ENCODE results near the gene M1AP.

M1AP gene

GRCh38 chr2:74532222-74532621 lies 115.9 kb downstream of the M1AP start:
- H3K4me3 ChIP-seq (ENCODE audit: low read length), result no peak overlapping the region
- peak; percentile 70 for DNase-seq (ENCODE audit: low read depth)
- TF ChIP-seq CTCF (conservative IDR thresholded peaks at IDR 0.05; ENCODE audit: low read length), result peak; percentile 52

- no peak for TF ChIP-seq CTCF (conservative IDR thresholded peaks at IDR 0.05; ENCODE audit: low read length)
- DNase-seq (ENCODE audit: low read depth), result no peak
- H3K4me3 ChIP-seq (ENCODE audit: low read length), result peak overlapping the region; percentile 99; the same call in 1 of the 2 replicates
Observed at GRCh38 chr2:74531666-74532065, 116.5 kb downstream of the M1AP start.

DNA sequence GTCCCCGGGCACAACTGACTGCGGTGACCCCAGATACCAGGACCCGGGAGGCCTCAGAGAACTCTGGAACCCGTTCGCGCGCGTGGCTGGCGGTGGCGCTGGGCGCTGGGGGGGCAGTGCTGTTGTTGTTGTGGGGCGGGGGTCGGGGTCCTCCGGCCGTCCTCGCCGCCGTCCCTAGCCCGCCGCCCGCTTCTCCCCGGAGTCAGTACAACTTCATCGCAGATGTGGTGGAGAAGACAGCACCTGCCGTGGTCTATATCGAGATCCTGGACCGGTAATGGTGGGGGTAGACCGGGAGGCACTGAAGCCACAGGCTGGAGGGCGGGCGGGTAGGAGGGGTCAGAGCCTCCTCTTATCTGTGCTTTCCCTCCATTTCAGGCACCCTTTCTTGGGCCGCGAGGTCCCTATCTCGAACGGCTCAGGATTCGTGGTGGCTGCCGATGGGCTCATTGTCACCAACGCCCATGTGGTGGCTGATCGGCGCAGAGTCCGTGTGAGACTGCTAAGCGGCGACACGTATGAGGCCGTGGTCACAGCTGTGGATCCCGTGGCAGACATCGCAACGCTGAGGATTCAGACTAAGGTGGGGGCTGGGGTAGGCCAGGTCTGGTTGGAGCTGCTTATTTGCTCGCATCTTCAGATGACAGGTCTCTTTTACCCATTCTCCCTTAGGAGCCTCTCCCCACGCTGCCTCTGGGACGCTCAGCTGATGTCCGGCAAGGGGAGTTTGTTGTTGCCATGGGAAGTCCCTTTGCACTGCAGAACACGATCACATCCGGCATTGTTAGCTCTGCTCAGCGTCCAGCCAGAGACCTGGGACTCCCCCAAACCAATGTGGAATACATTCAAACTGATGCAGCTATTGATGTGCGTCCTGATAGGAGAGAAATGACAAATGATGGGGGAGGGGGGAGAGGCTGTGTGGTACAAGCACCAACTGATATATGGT lies 117.6 kb downstream of the M1AP start:
- peak overlapping the region; percentile 99 for H3K4me3 ChIP-seq (ENCODE audit: low read length)
- TF ChIP-seq CTCF (conservative IDR thresholded peaks at IDR 0.05; ENCODE audit: low read length), result no peak
- DNase-seq (ENCODE audit: low read depth), result peak; percentile 51

DNA sequence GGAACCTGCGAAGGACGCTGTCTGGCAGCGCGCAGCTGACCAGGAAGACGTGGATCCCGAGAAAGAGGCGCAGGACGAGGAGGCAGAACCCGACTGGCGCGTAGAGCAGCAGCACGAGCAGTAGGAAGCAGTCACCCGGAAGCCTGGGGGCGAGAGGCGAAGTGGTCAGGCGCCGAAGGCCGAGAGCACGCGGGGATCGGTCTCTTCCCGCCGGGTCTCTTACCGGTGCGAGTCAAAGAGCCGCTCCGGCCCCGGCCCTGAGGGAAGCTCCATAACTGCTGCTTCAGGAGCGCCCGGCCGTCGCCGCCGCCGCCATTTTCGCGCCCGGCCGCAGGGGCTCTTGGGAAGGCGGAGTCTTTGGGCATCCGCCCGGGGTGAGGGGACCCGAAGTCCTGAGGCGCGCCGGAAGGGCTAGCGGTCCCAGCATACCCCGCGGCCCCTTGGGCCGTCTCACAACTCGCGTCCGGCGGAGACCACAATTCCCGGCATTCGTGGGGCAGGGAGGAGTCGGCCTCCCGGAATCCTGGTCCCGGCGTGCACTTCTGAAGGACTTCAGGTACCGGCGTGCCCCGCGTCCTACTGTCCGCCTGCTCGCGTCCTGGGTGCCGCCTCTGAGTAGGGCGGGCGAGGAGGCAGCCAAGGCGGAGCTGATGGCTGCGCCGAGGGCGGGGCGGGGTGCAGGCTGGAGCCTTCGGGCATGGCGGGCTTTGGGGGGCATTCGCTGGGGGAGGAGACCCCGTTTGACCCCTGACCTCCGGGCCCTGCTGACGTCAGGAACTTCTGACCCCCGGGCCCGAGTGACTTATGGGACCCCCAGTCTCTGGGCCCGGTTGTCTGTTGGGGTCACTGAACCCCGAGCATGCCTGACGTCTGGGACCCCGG lies 118.5 kb downstream of the M1AP start, which contains the start of the genes AUP1 and HTRA2:
Gene AUP1, minus strand, starts transcription at position 350 of the 882 bp plus-strand sequence. Its CDS starts 77 bp downstream, at position 273.
Gene HTRA2, plus strand, starts transcription at position 577 of the 882 bp plus-strand sequence. Its CDS starts 74 bp downstream, at position 651.
- peak within 1 kb of the TSS; percentile 99 for H3K4me3 ChIP-seq (ENCODE audit: low read length)
- TF ChIP-seq CTCF (conservative IDR thresholded peaks at IDR 0.05; ENCODE audit: low read length), result no peak
- DNase-seq (ENCODE audit: low read depth), result peak; percentile 99

GRCh38 chr2:74528600-74529356 lies 119.4 kb downstream of the M1AP start:
- no peak; the same call in 1 of the 2 replicates for TF ChIP-seq CTCF (conservative IDR thresholded peaks at IDR 0.05; ENCODE audit: low read length)
- no peak for DNase-seq (ENCODE audit: low read depth)
- H3K4me3 ChIP-seq (ENCODE audit: low read length), result peak overlapping the region; percentile 99

- no peak for DNase-seq (ENCODE audit: low read depth)
- no peak for TF ChIP-seq CTCF (conservative IDR thresholded peaks at IDR 0.05; ENCODE audit: low read length)
- no peak overlapping the region for H3K4me3 ChIP-seq (ENCODE audit: low read length)
Observed at GRCh38 chr2:74527741-74528140, 120.4 kb downstream of the M1AP start.

Measured in AG10803 (cell line).